AG04450 (cell line): Measurements from ENCODE around the gene SMYD5. TPM values are rescaled to one million over a fixed set of nuclear protein-coding genes. Genes with fewer than 3 reads are reported as not detected.

ENCODE experiments used
- CTCF ChIA-PET: fragments of 300-600, 350-600 bp; formaldehyde crosslinking; extraction: SDS; loops from one replicate; lab custom pipeline; 2022; ENCODE audit warnings: antibody characterized with exemption, inconsistent platforms; lab: Charles Lee
- POLR2A ChIA-PET: fragments of 350-600 bp; formaldehyde crosslinking; extraction: SDS; loops from one replicate; lab custom pipeline; 2021; ENCODE audit warnings: antibody characterized with exemption, inconsistent platforms; lab: Yijun Ruan, JAX
- DNase-seq: peaks from one replicate; pipeline ENCODE4 v3.0.0-alpha.2; 2011; ENCODE audit warnings: low read depth, low spot score
- H3K27ac ChIP-seq: one replicate; pipeline ENCODE4 v1.5.1; 2012; ENCODE audit warnings: low read depth, low read length, control low read depth
- H3K27me3 ChIP-seq: one replicate; pipeline ENCODE4 v1.6.0; 2012; ENCODE audit warnings: low read length; ENCODE audit not compliant: control insufficient read depth, insufficient read depth
- H3K4me3 ChIP-seq: 2 replicates; pipeline ENCODE4 v1.5.1; 2011; ENCODE audit warnings: mild to moderate bottlenecking, low read depth, low read length, control low read depth
- H3K9me3 ChIP-seq: 2 replicates; pipeline ENCODE4 v1.5.1; 2012; ENCODE audit warnings: low read length; ENCODE audit not compliant: control insufficient read depth, insufficient read depth
- CTCF ChIP-seq: IDR thresholded peaks from 2 replicates; pipeline ENCODE4 v1.5.1; 2011; ENCODE audit warnings: low read depth, low read length, control low read depth, inconsistent platforms
- polyA plus RNA-seq: library from polyadenylated mRNA; depleted of rRNA; stranded (reverse); fragments of >200 nt; gene quantifications from 2 replicates; pipeline ENCODE4 v1.2.3, GENCODE V29; 2011

SMYD5 gene
- polyA plus RNA-seq, 1 experiment = 10.4 TPM

- Histone ChIP-seq H3K27ac (no peak overlapping the region), H3K4me3 (no peak overlapping the region), H3K27me3 (peaks cover 16% of the 10 kb centered on the region), H3K9me3 (no peaks in the 10 kb centered on the region; the same call in 1 of the 2 replicates)
- no peak for TF ChIP-seq CTCF
- ChIA-PET CTCF (no interaction called here), POLR2A (no interaction called here)
- DNase-seq = no peak
These were observed 50.7 kb downstream of the SMYD5 start for GRCh38 chr2:73264783-73265182.

- ChIA-PET CTCF (no interaction called here), POLR2A (no interaction called here)
- H3K4me3 ChIP-seq = no peak overlapping the region
- no peaks in the 10 kb centered on the region; the same call in 1 of the 2 replicates for H3K9me3 ChIP-seq
- H3K27me3 ChIP-seq = peaks cover 23% of the 10 kb centered on the region
- H3K27ac ChIP-seq = no peak overlapping the region
- no peak for TF ChIP-seq CTCF
- no peak for DNase-seq
These were observed 51.4 kb downstream of the SMYD5 start for GRCh38 chr2:73265298-73266060.

- ChIA-PET POLR2A (no interaction called here), CTCF (no interaction called here)
- Histone ChIP-seq H3K4me3 (no peak overlapping the region), H3K9me3 (no peaks in the 10 kb centered on the region; the same call in 1 of the 2 replicates), H3K27me3 (peaks cover 27% of the 10 kb centered on the region), H3K27ac (no peak overlapping the region)
- no peak for DNase-seq
- no peak for TF ChIP-seq CTCF
These were observed 52.2 kb downstream of the SMYD5 start for GRCh38 chr2:73266061-73266901.

- POLR2A ChIA-PET = no interaction called here
These were observed 53.0 kb downstream of the SMYD5 start for GRCh38 chr2:73267008-73267407.

More at GRCh38 chr2:73267008-73267407, 53.0 kb downstream of the SMYD5 start:
- CTCF ChIA-PET = interaction anchor here (1.1 kb wide), 1 partner anchor 23 kb away, joined by 4 read pairs; no protein-coding TSS in a partner anchor
- DNase-seq = no peak
- Histone ChIP-seq H3K27me3 (peaks cover 27% of the 10 kb centered on the region), H3K4me3 (no peak overlapping the region), H3K9me3 (no peaks in the 10 kb centered on the region; the same call in 1 of the 2 replicates), H3K27ac (no peak overlapping the region)
- TF ChIP-seq CTCF = no peak
